SH-SY5Y (cell line): ENCODE data around the gene GRIK2.

Source experiments
- GATA2 ChIP-seq: IDR thresholded peaks from 2 replicates; pipeline ENCODE4 v1.6.1; 2011; ENCODE audit warnings: mild to moderate bottlenecking, low read depth, low read length
- GATA3 ChIP-seq: IDR thresholded peaks from 2 replicates; pipeline ENCODE4 v1.6.1; 2011; ENCODE audit warnings: low read depth, mild to moderate bottlenecking, low read length, moderate library complexity

- TF ChIP-seq GATA2 = no peak
- TF ChIP-seq GATA3 = no peak
These were observed 672.8 kb downstream of the GRIK2 start for GRCh38 chr6:102066301-102066700.
